ENCODE results near the gene GTF3C2.

GRCh38 chr2:27369471-27370025, 13.0 kb upstream of the GTF3C2 start:
- no peak for TF ChIP-seq POLR2AphosphoS5 (IDR thresholded peaks at IDR 0.05; ENCODE audit: low read depth, low read length)
- TF ChIP-seq CTCF (IDR thresholded peaks at IDR 0.05): no peak
- TF ChIP-seq SIN3A (IDR thresholded peaks at IDR 0.05; ENCODE audit: borderline replicate concordance, insufficient read depth, low read depth, low read length): no peak
- TF ChIP-seq REST (IDR thresholded peaks at IDR 0.05; ENCODE audit: insufficient read depth in 1 of 2, low read depth in 2 of 2, low read length in 1 of 2): no peak
- TF ChIP-seq TCF7L2 (IDR thresholded peaks at IDR 0.05; ENCODE audit: low read depth, low read length): no peak

All from Panc1 (cell line).